KMS-11 (cell line): ENCODE results near the gene GPR171.

Source experiments
- H2AFZ ChIP-seq: fragments of 200-600 bp; sonication (generic); 2 replicates; pipeline ENCODE4 v1.6.1; 2016; ENCODE audit warnings: antibody characterized with exemption, mixed run types, low read depth
- H3K27ac ChIP-seq: fragments of 200-600 bp; sonication (generic); 2 replicates; pipeline ENCODE4 v1.6.1; 2016; ENCODE audit warnings: mild to moderate bottlenecking, mixed run types
- H3K27me3 ChIP-seq: fragments of 200-600 bp; sonication (generic); 2 replicates; pipeline ENCODE4 v1.6.1; 2017; ENCODE audit warnings: mild to moderate bottlenecking, low read depth, mixed run types, moderate library complexity; ENCODE audit not compliant: insufficient read depth
- H3K36me3 ChIP-seq: fragments of 200-600 bp; sonication (generic); 2 replicates; pipeline ENCODE4 v1.6.1; 2017; ENCODE audit warnings: mild to moderate bottlenecking, mixed run types; ENCODE audit not compliant: insufficient read depth
- H3K4me1 ChIP-seq: fragments of 200-600 bp; sonication (generic); 2 replicates; pipeline ENCODE4 v1.6.1; 2016; ENCODE audit warnings: mild to moderate bottlenecking, low read depth, mixed run types; ENCODE audit not compliant: poor library complexity, severe bottlenecking
- H3K4me2 ChIP-seq: fragments of 200-600 bp; sonication (generic); 2 replicates; pipeline ENCODE4 v1.7.0; 2016; ENCODE audit warnings: mild to moderate bottlenecking, mixed run types
- H3K4me3 ChIP-seq: fragments of 200-600 bp; sonication (generic); IDR thresholded peaks from 2 replicates; pipeline ENCODE4 v1.6.1; 2017; ENCODE audit warnings: low read depth, low read length, mixed read lengths; ENCODE audit not compliant: insufficient read depth
- H3K79me2 ChIP-seq: fragments of 200-600 bp; sonication (generic); 2 replicates; pipeline ENCODE4 v1.6.1; 2016; ENCODE audit warnings: low read depth, mixed run types; ENCODE audit not compliant: insufficient read depth
- H3K9ac ChIP-seq: fragments of 200-600 bp; sonication (generic); 2 replicates; pipeline ENCODE4 v1.6.1; 2016; ENCODE audit warnings: mild to moderate bottlenecking, mixed run types
- H4K20me1 ChIP-seq: fragments of 200-600 bp; sonication (generic); 2 replicates; pipeline ENCODE4 v1.6.1; 2016; ENCODE audit warnings: mild to moderate bottlenecking, mixed run types; ENCODE audit not compliant: insufficient read depth
- CTCF ChIP-seq: fragments of 200-600 bp; sonication (generic); conservative IDR thresholded peaks from 2 replicates; pipeline ENCODE4 v1.6.1; 2017; ENCODE audit warnings: low read depth, mild to moderate bottlenecking, antibody characterized with exemption, low read length, moderate library complexity, mixed read lengths

Gene GPR171

DNA sequence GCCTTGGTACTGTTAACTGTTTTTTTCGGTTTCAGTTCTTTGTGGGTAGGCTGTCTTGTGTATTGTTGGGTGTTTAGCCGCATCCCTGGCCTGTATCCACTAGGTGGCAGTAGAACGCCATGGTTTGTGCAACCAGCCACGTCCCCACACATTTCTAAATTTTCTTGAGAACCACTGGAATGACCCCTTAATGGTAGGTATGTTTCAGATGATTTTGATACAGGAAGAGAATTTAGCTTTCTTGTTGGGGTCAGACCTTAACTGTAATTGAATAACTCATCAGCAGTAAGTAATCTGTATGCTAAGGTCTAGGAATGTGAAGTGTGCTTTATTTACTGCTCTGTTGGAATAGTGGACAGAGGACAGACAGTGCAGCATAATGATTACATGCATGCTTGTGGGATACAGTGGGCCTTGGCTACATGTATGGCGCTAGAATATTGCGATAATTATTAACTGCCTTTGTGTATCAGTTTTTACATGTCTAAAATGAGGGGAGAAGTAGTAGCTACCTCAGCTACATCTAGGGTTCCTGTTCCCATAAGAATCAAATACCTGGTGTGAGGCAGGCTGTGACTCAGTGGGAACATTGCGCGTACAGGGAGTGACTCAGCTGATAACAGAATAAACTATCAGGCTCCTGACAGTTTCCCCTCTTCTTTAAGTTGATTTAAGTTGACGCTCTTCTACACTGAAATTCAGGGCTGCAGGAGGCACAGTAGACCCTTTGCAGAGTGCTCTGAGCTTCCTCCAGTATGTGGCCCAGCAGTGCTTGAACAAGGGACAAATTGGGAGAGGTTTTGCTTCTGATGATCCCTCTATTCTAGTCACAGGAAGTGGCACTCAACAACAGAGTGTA is 25.0 kb upstream of the GPR171 start:
- H3K36me3 ChIP-seq, result no peaks in the 10 kb centered on the region

GRCh38 chr3:151227266-151227806 is 24.3 kb upstream of the GPR171 start:
- TF ChIP-seq CTCF, result no peak

More for the DNA sequence above, 25.0 kb upstream of the GPR171 start:
- H4K20me1 ChIP-seq, result no peaks in the 10 kb centered on the region
- peak; percentile 96 for TF ChIP-seq CTCF
- no peaks in the 10 kb centered on the region for H3K79me2 ChIP-seq
- H3K27ac ChIP-seq, result no peak overlapping the region
- no peak overlapping the region for H3K4me3 ChIP-seq
- H3K4me1 ChIP-seq, result peaks cover 15% of the 10 kb centered on the region
- H3K27me3 ChIP-seq, result no peaks in the 10 kb centered on the region
- peak overlapping the region; percentile 9 for H2AFZ ChIP-seq
- H3K9ac ChIP-seq, result no peak overlapping the region
- peak overlapping the region; percentile 18; the same call in 1 of the 2 replicates for H3K4me2 ChIP-seq

GRCh38 chr3:151226825-151227224 is 23.8 kb upstream of the GPR171 start:
- TF ChIP-seq CTCF, result no peak
- no peak overlapping the region for H3K9ac ChIP-seq
- H3K4me3 ChIP-seq, result no peak overlapping the region
- H3K36me3 ChIP-seq, result no peaks in the 10 kb centered on the region
- no peaks in the 10 kb centered on the region for H3K27me3 ChIP-seq
- H2AFZ ChIP-seq, result no peak overlapping the region
- peaks cover 15% of the 10 kb centered on the region for H3K4me1 ChIP-seq
- no peak overlapping the region for H3K4me2 ChIP-seq
- no peak overlapping the region for H3K27ac ChIP-seq
- no peaks in the 10 kb centered on the region for H3K79me2 ChIP-seq
- H4K20me1 ChIP-seq, result no peaks in the 10 kb centered on the region

More at GRCh38 chr3:151227266-151227806, 24.3 kb upstream of the GPR171 start:
- H3K4me1 ChIP-seq, result peaks cover 15% of the 10 kb centered on the region
- no peak overlapping the region for H3K9ac ChIP-seq
- H3K27ac ChIP-seq, result no peak overlapping the region
- H3K27me3 ChIP-seq, result no peaks in the 10 kb centered on the region
- no peak overlapping the region for H3K4me3 ChIP-seq
- H3K36me3 ChIP-seq, result no peaks in the 10 kb centered on the region
- no peaks in the 10 kb centered on the region for H3K79me2 ChIP-seq
- no peaks in the 10 kb centered on the region for H4K20me1 ChIP-seq
- H3K4me2 ChIP-seq, result peak overlapping the region; percentile 18
- H2AFZ ChIP-seq, result no peak overlapping the region

GRCh38 chr3:151226088-151226563 is 23.1 kb upstream of the GPR171 start:
- H3K27ac ChIP-seq, result no peak overlapping the region
- no peak overlapping the region for H3K9ac ChIP-seq
- no peak for TF ChIP-seq CTCF
- no peaks in the 10 kb centered on the region for H3K36me3 ChIP-seq
- no peaks in the 10 kb centered on the region for H4K20me1 ChIP-seq
- H3K79me2 ChIP-seq, result no peaks in the 10 kb centered on the region
- H3K4me1 ChIP-seq, result peaks cover 15% of the 10 kb centered on the region
- no peak overlapping the region for H3K4me2 ChIP-seq
- no peak overlapping the region for H2AFZ ChIP-seq
- H3K4me3 ChIP-seq, result no peak overlapping the region
- H3K27me3 ChIP-seq, result no peaks in the 10 kb centered on the region
